Measurements from ENCODE around the gene LGR4. TPM values are rescaled to one million over a fixed set of nuclear protein-coding genes. Genes with fewer than 3 reads are reported as not detected.

Gene LGR4
- total RNA-seq, 1 donor from 2014 or later = 36.2 TPM

DNA sequence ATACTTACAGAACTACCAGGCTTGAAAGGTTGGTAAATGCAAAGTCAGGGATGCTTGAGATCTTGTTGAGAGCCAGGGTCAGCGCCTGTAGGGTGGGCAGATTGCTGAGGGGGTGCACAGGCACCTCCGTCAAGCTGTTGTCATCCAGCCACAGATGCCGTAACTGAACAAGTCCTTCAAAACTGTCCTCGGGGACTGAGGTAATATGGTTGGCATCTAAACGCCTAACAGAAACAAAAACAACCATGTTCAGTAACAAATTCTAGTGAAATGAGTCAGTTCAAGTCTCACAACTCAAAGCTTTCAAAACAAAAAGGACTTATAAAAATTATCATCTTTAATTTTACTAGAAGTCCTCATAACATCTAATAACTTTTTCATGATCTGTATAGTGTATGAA lies 87.3 kb downstream of the LGR4 start:
- TF ChIP-seq, protein P1, sequence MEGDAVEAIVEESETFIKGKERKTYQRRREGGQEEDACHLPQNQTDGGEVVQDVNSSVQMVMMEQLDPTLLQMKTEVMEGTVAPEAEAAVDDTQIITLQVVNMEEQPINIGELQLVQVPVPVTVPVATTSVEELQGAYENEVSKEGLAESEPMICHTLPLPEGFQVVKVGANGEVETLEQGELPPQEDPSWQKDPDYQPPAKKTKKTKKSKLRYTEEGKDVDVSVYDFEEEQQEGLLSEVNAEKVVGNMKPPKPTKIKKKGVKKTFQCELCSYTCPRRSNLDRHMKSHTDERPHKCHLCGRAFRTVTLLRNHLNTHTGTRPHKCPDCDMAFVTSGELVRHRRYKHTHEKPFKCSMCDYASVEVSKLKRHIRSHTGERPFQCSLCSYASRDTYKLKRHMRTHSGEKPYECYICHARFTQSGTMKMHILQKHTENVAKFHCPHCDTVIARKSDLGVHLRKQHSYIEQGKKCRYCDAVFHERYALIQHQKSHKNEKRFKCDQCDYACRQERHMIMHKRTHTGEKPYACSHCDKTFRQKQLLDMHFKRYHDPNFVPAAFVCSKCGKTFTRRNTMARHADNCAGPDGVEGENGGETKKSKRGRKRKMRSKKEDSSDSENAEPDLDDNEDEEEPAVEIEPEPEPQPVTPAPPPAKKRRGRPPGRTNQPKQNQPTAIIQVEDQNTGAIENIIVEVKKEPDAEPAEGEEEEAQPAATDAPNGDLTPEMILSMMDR (IDR thresholded peaks at IDR 0.05) = no peak
- Mint-ChIP-seq H3K4me1 (ENCODE audit: low read depth) (peaks cover 53% of the 10 kb centered on the region), H3K36me3 (ENCODE audit: low read depth) (peaks cover 8% of the 10 kb centered on the region), H3K9me3 (ENCODE audit: low read depth) (no peaks in the 10 kb centered on the region), H3K4me3 (ENCODE audit: unreplicated experiment) (peak overlapping the region; percentile 50), H3K27ac (ENCODE audit: unreplicated experiment) (peak overlapping the region; percentile 95), H3K27me3 (ENCODE audit: low read depth) (no peaks in the 10 kb centered on the region)
- DNase-seq (ENCODE audit: low spot score) = no peak

DNA sequence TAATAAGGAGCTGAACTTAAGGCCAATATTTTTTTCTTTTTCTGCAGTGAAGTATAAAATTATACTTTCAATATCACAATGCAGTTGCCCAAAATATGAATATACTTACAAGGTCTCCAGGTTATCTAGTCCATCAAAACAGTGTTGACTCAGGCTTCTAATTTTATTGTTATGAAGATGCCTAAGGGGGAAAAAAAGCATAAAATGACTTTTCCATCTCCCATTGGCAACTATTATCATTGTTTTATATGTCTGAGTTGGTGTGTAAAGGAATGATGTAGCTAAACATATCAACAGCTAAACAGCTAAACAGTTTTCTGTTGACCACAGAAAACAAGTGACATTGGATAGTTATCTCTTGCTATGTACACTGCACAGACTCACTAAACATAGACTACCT lies 88.4 kb downstream of the LGR4 start:
- H3K27ac Mint-ChIP-seq (ENCODE audit: unreplicated experiment) = peak overlapping the region; percentile 95
- no peaks in the 10 kb centered on the region for H3K27me3 Mint-ChIP-seq (ENCODE audit: low read depth)
- H3K4me1 Mint-ChIP-seq (ENCODE audit: low read depth) = peaks cover 47% of the 10 kb centered on the region

DNA sequence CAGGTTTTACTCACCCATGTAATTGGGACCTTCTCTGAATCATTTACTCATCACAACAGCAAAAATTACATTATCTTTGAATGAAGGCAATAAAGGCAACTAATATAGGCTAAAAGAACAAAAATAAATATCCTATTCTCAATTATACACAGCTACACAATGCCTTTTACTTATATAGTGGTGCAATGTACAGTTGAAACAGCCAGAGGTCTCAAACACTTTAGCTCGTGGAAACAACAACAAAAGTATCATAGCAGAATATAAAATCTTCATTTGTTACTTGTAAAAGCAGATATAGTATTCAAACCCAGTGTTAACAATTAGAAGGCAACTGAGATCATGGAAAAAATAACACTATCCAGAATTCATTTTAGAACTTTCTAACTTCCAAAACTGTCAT lies 88.9 kb downstream of the LGR4 start:
- Mint-ChIP-seq H3K27me3 (ENCODE audit: low read depth) (no peaks in the 10 kb centered on the region), H3K27ac (ENCODE audit: unreplicated experiment) (no peak overlapping the region), H3K36me3 (ENCODE audit: low read depth) (peaks cover 19% of the 10 kb centered on the region), H3K4me1 (ENCODE audit: low read depth) (peaks cover 42% of the 10 kb centered on the region), H3K9me3 (ENCODE audit: low read depth) (no peaks in the 10 kb centered on the region), H3K4me3 (ENCODE audit: unreplicated experiment) (no peak overlapping the region)
- TF ChIP-seq, protein P1 (IDR thresholded peaks at IDR 0.05) = peak; percentile 73
- no peak for DNase-seq (ENCODE audit: low spot score)

More for the DNA sequence above, 88.4 kb downstream of the LGR4 start:
- Mint-ChIP-seq H3K4me3 (ENCODE audit: unreplicated experiment) (no peak overlapping the region), H3K36me3 (ENCODE audit: low read depth) (peaks cover 17% of the 10 kb centered on the region), H3K9me3 (ENCODE audit: low read depth) (no peaks in the 10 kb centered on the region)
- DNase-seq (ENCODE audit: low spot score) = no peak
- TF ChIP-seq, protein P1 (IDR thresholded peaks at IDR 0.05) = no peak

DNA sequence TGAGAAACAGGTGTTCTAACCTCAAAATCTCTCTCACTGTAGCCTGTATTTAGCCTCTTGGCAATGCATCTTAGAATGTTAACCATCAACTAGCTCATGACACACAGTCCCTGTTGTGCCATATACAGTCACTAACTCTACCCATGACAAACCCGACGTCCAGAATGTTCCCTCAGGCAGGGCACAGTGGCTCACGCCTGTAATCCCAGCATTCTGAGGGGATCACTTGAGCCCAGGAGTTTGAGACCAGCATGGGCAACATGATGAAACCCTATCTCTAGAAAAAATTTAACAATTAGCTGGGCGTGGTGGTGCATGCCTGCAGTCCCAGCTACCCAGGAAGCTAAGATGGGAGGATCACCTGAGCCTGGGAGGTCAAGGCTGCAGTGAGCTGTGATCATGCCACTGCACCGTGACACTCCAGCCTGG lies 91.3 kb downstream of the LGR4 start:
- H3K9me3 Mint-ChIP-seq (ENCODE audit: low read depth) = no peaks in the 10 kb centered on the region
- DNase-seq (ENCODE audit: low spot score) = no peak
- H3K4me1 Mint-ChIP-seq (ENCODE audit: low read depth) = peaks cover 32% of the 10 kb centered on the region
- H3K4me3 Mint-ChIP-seq (ENCODE audit: unreplicated experiment) = no peak overlapping the region
- H3K27ac Mint-ChIP-seq (ENCODE audit: unreplicated experiment) = no peak overlapping the region
- TF ChIP-seq, protein P1 (IDR thresholded peaks at IDR 0.05) = no peak
- peaks cover 24% of the 10 kb centered on the region for H3K36me3 Mint-ChIP-seq (ENCODE audit: low read depth)
- no peaks in the 10 kb centered on the region for H3K27me3 Mint-ChIP-seq (ENCODE audit: low read depth)

DNA sequence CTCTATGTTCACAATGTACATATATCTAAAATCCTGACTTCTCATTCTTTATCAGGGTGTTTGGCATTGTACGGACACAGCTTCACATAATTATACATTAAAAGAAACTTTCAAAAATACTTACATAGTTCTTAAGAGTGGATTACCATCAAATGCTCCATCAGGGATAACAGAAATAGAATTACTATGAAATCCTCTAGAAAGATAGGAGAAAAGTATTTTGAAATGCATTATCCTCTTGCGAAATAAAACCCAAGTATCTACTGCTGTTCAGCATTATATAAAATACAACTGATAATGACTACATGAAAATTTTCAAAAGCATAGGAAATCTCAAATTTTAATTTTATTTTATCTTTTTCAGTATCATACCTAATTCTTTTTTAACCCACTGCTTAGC lies 91.8 kb downstream of the LGR4 start:
- TF ChIP-seq, protein P1 (IDR thresholded peaks at IDR 0.05) = no peak

More for the DNA sequence above, 91.8 kb downstream of the LGR4 start:
- Mint-ChIP-seq H3K4me3 (ENCODE audit: unreplicated experiment) (no peak overlapping the region), H3K27ac (ENCODE audit: unreplicated experiment) (no peak overlapping the region), H3K9me3 (ENCODE audit: low read depth) (no peaks in the 10 kb centered on the region), H3K27me3 (ENCODE audit: low read depth) (no peaks in the 10 kb centered on the region), H3K36me3 (ENCODE audit: low read depth) (peaks cover 24% of the 10 kb centered on the region), H3K4me1 (ENCODE audit: low read depth) (peaks cover 27% of the 10 kb centered on the region)
- DNase-seq (ENCODE audit: low spot score) = no peak

Measured in chondrocyte (in vitro differentiated cells).